ENCODE results near the gene PCK1. TPM values are rescaled to one million over a fixed set of nuclear protein-coding genes. Genes with fewer than 3 reads are reported as not detected.

PCK1 gene
- total and polyA plus RNA-seq, 9 donors: 0.30 to 133 (median 1.9) TPM

DNA sequence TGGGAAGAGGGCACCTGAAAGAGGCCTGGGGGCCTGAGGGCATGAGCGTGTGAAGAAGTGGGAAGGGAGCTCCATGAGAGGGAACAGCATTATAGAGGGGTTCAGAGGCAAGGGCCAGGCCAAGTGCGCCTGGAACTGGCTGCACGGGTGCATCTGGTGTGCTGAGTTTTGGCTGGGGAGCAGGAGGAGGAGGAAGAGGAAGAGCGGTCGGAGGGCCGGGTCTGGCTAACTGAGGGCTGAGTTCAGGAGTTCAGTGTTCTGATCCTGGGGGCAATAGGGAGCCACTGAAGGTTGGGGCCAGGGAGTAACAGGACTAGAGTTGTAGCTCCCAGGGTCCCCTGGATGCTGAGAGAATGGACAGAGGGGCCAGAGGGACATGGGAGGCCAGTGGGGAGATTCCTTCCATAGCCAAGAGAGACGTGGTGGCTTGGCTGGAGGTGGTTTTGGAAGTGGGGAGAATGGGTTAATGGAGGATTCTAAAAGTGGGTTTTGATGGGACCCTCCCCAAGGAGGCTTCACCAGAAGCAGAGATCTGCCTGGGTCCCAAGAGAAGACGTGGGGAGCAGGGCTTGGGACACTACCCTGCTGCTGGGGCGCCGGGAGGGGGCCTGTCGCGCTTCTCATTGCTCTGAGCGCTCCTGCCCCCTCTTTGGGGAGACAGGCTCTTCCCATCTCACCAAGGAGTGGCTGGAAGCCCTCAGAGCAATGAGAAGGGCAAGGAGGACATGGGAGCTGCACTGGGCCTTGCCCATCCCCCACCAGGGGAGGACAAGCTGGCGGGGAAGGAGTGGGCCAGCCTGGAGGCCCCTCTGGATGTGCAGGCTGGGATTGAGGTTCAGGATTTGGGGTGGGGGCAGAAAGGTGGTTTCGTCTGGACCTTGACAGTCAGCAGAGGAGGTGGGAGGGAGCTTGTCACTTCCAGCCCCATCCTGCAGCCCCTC, 30.6 kb downstream of the PCK1 start:
- H3K36me3 ChIP-seq: no peaks in the 10 kb centered on the region

DNA sequence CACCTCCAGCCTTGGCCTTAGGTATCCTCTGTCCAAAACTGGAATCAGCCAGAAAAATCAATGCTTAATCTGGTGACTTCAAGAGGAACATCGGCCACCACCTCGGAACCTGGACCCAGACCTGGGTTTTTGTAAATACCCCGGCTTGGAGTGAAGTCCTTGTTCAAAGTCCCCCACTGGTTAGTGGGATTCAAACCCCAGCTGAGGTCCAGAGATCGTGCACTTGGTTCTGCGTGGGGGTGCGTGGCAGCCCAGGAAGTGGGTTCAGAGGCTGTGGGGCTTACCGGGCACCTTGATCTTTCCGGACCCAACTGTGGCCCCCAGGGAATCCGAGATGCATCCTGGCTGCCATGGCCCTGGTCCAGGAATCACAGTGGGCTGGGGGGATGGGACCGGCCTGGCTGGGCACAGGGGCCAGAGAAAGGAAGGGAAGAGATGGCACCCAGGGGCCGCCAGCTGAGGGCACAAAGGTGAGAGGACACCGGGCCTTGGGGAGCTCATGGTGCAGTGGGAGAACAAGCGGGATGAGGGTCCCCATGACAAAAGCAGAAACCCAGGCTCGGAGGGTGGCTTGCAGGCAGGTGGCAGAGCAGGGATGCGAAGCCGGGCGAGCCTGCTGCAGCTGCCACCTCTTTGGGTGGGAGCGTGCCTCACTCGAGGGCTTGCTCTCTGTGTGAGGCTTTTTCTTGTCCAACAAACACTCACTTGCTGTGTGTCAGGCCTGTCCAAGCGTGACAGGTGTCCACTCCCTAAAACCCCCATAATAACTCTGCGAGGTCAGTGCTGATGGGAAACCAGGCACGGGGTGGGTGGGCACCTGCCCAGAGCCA, 31.6 kb downstream of the PCK1 start:
- TF ChIP-seq EP300 (IDR thresholded peaks at IDR 0.05) (no peak), POLR2A (IDR thresholded peaks at IDR 0.05) (no peak)
- TF ChIP-seq, protein P1, sequence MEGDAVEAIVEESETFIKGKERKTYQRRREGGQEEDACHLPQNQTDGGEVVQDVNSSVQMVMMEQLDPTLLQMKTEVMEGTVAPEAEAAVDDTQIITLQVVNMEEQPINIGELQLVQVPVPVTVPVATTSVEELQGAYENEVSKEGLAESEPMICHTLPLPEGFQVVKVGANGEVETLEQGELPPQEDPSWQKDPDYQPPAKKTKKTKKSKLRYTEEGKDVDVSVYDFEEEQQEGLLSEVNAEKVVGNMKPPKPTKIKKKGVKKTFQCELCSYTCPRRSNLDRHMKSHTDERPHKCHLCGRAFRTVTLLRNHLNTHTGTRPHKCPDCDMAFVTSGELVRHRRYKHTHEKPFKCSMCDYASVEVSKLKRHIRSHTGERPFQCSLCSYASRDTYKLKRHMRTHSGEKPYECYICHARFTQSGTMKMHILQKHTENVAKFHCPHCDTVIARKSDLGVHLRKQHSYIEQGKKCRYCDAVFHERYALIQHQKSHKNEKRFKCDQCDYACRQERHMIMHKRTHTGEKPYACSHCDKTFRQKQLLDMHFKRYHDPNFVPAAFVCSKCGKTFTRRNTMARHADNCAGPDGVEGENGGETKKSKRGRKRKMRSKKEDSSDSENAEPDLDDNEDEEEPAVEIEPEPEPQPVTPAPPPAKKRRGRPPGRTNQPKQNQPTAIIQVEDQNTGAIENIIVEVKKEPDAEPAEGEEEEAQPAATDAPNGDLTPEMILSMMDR (IDR thresholded peaks at IDR 0.05): no peak
- Histone ChIP-seq H3K27me3 (no peaks in the 10 kb centered on the region), H3K9me3 (no peaks in the 10 kb centered on the region), H3K4me3 (no peak overlapping the region), H3K4me1 (ENCODE audit: insufficient read depth) (peaks cover 2% of the 10 kb centered on the region), H3K27ac (no peak overlapping the region), H3K36me3 (no peaks in the 10 kb centered on the region)
- DNase-seq: no peak
- WGBS, 3 donors: 85 to 88% (median 88%) methylated on average over 22 of the region's 22 CpGs
- intact Hi-C loops (cut with DNase I): loop anchor here (2.0 to 10.0 kb wide), 4 partner anchors 78 to 218 kb away; partner anchors contain the start of gene RBM38 (in 1 of the 4)

More for the DNA sequence above, 30.6 kb downstream of the PCK1 start:
- H3K27ac ChIP-seq: no peak overlapping the region
- intact Hi-C loops (cut with DNase I): loop anchor here (2.0 to 10.0 kb wide), 4 partner anchors 77 to 217 kb away; partner anchors contain the start of gene RBM38 (in 1 of the 4)
- 82 to 89% (median 89%) methylated on average over 15 of the region's 15 CpGs for WGBS, 3 donors
- H3K4me1 ChIP-seq (ENCODE audit: insufficient read depth): no peaks in the 10 kb centered on the region
- H3K4me3 ChIP-seq: no peak overlapping the region
- no peak for DNase-seq
- TF ChIP-seq, protein P1 (IDR thresholded peaks at IDR 0.05): no peak
- no peak for TF ChIP-seq POLR2A (IDR thresholded peaks at IDR 0.05)
- no peak for TF ChIP-seq EP300 (IDR thresholded peaks at IDR 0.05)
- H3K9me3 ChIP-seq: no peaks in the 10 kb centered on the region
- no peaks in the 10 kb centered on the region for H3K27me3 ChIP-seq

DNA sequence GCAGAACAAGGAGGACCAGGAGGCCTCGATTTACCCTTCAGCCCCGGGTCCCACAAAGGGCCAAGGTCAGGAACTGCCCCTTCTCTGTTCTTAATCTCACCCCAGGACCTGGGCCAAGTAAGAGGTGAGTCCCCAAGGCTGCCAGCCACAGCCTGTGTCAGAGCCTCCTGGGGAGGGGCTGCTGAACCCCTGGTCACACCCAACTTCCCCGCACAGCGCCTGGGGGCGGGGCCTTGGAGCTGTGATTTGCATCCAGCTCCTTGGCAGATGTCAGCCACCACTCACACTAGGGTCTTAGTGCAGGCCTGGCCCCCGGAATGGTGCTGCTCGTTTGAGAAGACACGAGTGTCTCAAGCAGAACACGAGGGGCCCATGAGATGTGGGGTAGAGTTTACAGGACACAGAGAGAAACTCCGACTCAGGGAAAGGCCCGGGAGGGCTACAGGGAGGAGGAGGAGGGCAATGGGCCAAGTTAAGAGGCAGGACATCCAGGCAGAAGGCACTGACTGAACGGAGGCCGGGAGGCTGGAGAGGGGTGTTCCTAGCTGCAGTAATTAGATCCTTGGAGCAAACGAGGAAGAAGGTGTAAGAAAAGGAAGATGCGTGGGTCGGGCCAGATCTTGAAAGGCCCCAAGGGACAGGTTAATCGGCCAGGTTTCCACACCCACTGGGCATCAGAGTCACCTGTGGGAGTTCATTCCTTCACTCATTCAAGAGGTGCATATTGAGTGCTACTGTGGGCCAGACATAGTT, 32.4 kb downstream of the PCK1 start:
- peaks cover 2% of the 10 kb centered on the region for H3K4me1 ChIP-seq (ENCODE audit: insufficient read depth)
- no peaks in the 10 kb centered on the region for H3K9me3 ChIP-seq
- TF ChIP-seq, protein P1 (IDR thresholded peaks at IDR 0.05): no peak
- TF ChIP-seq POLR2A (IDR thresholded peaks at IDR 0.05) (no peak), EP300 (IDR thresholded peaks at IDR 0.05) (no peak)
- no peaks in the 10 kb centered on the region for H3K36me3 ChIP-seq
- intact Hi-C loops (cut with DNase I): loop anchor here (2.0 to 10.0 kb wide), 4 partner anchors 79 to 219 kb away; partner anchors contain the start of gene RBM38 (in 1 of the 4)
- WGBS, 3 donors: 58 to 67% (median 64%) methylated on average over 17 of the region's 17 CpGs
- H3K4me3 ChIP-seq: no peak overlapping the region
- H3K27ac ChIP-seq: no peak overlapping the region
- no peaks in the 10 kb centered on the region for H3K27me3 ChIP-seq
- DNase-seq: no peak

Data from ovary (tissue), 9 donors.